GM18861 (cell line): Measurements from ENCODE around the gene CDC42SE2.
"Not testable (repeated sequence)": the region's sequence is repeated elsewhere in the genome, so short reads cannot be mapped to it uniquely, and the experiment has no call there.

Experiments used
- ATAC-seq: cut with Tn5 transposase; IDR thresholded peaks from one replicate; pipeline ENCODE4 v1.9.1; 2021; ENCODE audit not compliant: unreplicated experiment

CDC42SE2 gene

DNA sequence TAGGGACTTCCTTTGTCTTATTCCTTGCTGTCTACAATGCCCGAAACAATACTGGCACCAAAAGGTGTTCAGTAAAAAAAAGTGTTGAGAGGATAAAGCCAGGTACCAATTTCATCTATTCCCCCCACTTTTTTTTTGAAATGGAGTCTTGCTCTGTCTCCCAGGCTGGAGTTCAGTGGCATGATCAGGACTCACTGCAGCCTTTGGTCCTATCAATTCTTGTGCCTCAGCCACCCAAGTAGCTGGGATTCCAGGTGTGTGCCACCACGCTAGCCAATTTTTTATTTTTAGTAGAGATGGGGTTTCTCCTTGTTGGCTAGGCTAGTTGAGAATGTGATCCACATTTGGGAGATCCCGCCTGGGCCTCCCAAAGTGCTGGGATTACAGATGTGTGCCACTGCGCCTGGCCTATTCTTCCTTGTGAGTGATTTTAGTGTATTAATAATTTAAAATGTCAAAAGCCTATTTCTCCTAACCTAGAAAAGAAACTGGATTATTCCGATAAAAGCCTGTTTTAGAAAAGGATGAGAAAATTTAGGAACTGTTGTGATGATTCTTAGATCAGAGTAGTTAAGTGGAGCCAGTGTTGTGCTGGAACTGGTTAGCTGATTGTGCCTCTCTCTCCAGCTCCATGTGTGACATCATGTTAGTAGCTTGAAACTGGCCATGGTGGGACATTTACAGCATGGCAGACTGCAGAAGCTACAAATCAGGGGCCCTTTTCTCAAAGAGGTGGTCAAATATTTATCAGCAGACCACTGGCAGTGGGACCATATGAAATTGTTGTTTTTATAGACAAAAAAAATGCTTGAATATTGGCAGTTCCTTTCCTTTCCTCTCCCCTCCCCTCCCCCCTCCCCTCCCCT lies 14.3 kb downstream of the CDC42SE2 start:
- ATAC-seq, result no peak

DNA sequence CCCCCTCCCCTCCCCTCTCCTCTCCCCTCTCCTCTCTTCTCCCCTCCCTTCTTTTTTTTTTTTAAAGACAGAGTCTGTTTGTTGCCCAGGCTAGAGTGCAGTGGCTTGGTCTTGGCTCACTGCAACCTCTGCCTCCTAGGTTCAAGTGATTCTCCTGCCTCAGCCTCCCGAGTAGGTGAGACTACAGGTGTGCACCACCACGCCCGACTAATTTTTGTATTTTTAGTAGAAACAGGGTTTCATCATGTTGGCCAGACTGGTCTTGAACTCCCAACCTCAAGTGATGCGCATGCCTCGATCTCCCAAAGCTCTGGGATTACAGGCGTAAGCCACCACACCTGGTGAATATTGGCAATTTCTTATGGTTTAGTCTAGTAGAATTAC lies 14.9 kb downstream of the CDC42SE2 start:
- ATAC-seq, result not testable (repeated sequence)

DNA sequence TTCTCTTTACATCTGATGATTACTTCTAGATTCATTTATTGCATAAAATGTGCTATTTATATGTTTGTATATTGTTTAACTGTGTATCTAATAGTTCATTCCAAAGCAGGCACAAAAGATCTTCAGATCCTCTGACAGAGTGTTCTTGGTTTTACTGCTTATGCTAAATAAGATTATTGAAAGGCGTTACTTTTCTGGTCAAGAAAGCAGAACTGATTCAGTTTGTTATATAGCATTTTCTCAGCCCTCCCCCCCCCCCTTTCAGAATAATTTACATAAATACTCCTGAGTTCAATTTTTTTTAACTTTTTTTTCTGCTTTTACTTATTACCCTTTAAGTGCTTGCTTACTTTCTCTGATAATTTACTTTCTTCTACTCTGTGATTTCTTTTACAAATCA lies 15.4 kb downstream of the CDC42SE2 start:
- no peak for ATAC-seq

DNA sequence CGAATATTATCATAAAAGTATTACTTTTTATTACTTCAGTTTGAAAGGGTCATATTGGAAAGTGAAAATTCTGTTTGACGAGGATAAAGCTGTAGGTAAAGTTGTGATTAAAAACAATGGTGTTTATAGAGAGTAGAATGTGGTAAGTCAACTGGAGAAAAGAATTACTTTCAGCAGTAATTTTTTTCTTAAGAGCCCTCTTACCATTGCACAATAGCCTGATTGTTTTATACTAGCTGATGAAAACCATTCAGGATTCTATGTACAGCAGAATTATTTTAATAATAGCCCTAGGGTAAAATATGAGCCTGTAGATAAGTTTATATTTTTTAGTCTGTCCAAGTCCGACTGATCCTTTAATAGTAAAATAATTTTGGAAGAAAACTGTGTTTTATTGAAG lies 16.6 kb downstream of the CDC42SE2 start:
- ATAC-seq, result no peak

DNA sequence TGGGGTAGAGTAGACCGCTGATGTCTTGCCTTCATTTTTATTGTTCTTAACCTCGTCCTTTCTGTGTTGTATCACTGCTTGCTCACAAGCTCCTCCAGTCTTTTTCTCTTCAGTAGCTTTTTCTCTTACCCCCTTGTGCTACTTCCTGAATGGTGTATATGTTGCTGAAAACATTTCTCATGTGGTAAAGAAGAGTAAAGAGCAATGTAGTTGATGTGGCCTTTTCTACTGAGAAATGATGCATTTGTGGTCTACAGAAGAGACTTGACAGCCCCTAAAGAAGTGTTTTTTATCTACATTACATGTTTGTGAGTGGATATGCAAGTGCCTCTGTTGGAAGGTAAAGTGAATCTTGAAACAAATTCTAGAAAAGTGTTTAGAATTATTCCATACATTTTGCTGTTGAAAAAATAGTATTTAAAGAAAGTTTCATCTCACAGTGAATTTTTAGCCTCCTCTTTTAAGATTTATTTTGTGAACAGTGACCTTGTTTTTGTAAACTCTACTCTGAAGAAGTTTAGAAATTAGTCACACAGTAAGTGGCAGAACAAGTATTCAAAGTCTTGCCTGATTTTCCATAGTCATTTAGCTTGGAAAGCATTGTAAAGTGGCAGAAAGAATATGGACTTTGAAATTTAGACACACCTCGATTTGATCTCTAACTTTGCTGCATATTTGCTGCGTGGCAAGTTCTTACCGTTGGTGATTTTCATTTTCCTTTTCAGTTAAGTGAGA lies 17.4 kb downstream of the CDC42SE2 start:
- ATAC-seq, result peak; percentile 40

DNA sequence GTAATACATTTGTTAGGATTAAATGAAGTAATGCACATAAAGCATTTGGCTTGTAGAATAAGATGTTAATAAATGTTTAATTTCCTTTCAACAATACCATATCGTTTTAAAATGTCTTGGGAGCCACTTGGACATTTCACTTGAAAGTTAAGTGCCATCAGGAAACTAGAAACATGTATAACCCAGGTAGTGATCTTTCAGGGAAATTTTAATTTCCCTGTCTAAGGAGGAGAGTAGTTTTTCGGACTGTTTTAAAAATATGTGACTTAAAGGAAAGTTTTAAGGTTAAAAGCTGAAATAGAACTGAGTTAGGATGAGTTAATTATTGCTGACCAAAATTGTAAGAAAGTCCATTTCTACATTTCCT lies 18.0 kb downstream of the CDC42SE2 start:
- no peak for ATAC-seq

DNA sequence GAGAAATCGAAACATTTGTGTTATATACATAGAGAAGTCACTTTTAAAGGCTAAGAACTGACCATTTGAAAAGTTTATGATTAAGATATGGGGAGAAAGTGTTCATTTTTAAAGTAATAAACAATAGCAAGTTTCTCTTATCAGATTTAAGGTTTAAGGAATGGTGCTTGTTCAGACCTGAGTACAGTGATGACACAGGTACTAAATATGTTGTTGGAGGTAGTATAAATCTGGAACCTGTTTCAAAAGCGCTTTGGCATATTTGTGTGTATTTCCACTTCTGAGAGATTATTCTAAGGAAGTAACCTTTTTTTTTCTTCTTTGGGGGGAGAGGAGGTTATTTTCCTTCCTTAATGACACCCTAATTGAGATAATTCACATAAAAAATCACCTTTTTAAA lies 18.4 kb downstream of the CDC42SE2 start:
- no peak for ATAC-seq

DNA sequence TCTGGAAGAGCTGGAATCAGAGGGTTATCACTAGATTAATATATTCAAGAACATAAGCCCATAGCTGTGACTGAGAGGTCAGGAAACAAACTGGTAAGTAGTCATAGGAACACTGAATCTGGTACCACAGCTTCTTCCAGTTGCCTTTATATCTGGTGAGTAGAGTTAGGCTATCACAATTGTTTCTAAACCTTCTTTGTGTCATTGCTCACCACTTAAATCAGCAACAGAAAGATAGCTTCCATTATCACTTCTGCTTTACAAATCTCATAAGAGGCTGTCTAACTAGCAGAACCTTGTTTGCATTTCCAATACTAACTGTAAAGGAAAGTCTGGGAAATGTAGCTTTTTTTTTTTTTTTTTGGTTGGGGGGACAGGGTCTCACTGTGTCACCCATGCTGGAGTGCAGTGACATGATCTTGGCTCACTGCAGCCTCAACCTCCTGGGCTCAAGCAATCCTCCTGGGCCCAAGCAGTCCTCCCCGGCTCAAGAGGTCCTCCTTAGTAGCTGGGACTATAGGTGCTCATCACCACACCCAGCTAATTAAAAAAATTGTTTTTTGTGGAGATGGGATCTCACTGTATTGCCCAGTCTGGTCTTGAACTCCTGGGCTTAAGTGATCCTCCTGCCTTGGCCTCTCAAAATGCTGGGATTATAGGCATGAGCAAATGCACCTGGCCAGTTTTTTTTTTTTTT lies 22.0 kb downstream of the CDC42SE2 start:
- no peak for ATAC-seq

DNA sequence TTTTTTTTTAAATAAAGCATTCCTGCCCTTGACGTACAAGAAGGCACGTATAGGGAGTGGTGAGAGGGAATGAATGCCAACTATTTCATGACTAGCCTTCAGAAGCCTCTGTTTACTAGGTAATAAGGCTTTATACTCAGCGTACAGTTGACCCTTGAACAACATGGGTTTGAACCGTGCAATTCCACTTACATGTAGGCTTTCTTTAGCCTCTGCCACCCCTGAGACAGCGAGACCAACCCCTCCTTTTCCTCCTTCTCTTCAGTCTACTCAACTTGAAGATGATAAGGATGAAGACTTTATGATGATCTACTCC lies 22.5 kb downstream of the CDC42SE2 start:
- ATAC-seq, result no peak

DNA sequence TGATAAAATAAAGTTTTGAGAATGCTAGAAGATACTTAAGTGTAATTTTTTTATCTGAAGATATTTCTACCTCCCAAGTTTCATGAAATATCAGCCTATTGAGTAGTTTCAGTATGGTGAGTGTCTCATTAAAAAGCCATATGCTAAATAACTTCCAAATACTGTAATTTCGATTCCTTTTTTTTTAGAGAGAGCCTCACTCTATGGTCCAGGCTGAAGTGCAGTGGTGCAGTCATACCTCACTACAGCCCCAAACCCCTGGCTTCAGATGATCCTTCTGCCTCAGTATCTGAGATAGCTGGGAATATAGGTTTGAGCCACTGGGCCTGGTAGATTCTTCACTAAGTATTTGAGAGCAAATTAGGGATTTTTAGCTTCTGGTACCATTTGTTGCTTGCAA lies 24.5 kb downstream of the CDC42SE2 start:
- ATAC-seq, result no peak

DNA sequence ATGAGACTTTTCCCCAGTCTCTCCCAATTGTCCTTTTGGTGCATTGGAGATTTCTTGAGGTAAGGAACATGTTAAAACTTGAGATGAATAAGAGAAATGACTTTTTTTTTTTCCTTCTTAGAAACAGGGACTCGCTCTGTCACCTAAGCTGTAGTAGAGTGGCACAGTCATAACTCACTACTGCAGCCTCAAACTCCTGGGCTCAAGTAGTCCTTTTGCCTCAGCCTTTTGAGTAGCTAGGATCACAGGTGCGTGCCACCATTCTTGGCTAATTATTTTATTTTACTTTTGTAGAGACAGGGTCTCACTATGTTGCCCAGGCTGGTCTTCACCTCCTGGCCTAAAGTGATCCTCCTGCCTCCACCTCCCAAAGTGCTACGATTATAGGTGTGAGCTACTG lies 25.9 kb downstream of the CDC42SE2 start:
- peak; percentile 41 for ATAC-seq

DNA sequence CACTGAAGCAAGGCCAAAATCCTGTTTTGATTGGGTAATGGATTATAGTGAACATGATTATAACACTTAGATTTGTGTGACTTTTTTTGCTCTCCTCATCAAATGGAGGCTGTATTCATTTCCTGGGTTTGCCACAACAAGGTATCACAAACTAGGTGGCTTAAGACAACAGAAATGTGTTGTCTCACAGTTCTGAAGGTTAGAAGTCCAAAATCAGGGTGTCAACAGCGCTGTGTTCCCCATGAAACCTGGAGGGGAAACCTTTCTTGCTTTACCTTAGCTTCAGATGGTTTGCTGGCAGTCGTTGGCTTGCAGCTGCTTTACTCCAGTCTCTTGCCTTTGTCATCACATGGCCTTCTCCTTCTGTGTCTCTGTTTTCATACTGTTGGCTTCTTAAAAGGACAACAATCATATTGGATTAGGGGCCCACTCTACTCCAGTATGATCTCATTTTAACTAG lies 32.4 kb downstream of the CDC42SE2 start:
- ATAC-seq, result no peak

DNA sequence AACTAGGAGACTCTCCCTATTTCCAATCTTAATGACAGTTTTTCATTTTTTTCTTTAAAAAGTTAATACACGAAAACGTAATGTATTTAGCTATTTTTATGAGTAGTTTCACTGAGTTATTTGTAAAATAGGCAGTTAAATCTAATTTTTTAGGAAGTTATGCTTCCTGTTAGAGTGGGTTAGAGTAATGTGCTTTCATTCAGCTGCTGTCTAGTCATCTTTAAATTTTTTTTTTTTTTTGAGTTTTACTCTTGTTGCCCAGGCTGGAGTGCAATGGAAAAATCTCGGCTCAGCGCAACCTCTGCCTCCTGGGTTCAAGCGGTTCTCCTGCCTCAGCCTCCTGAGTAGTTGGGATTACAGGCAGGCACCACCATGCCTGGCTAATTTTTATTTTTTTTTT lies 34.0 kb downstream of the CDC42SE2 start:
- no peak for ATAC-seq

DNA sequence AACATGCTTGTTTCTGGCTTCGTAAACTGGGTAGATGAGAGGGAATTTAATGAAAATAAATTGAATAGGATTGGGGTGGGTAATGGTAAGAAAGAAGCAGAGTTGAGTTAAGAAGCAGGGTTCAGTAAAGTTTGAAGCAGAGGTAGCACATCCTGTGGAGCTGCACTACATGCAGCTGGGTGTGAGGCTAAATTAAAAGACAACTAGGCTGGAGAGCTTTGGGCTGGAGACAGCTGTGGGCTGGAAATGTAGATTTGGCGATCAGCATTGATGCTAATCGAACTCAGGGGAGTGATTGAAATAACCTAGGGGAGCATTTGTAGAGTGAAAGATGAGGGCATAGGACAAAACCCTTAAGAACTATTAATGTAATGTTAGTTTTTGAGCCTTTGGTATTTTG lies 35.6 kb downstream of the CDC42SE2 start:
- ATAC-seq, result no peak

DNA sequence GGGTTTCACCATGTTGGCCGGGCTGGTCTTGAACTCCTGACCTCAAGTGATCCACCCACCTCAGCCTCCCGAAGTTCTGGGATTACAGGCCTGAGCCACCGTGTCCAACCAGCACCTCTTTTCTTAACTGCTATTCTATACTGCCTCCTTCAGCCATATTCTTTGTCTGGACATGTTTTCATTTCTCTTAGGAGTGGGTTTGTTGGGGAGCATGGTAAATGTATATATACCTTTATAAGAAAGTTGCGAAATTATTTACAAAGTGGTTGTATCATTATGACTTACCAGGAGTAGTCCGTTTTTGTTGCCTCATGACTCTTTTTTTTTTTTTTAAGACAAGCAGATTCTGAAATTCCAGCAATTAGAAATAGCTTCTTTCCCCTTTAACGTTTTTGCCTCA lies 38.7 kb downstream of the CDC42SE2 start:
- ATAC-seq, result no peak

DNA sequence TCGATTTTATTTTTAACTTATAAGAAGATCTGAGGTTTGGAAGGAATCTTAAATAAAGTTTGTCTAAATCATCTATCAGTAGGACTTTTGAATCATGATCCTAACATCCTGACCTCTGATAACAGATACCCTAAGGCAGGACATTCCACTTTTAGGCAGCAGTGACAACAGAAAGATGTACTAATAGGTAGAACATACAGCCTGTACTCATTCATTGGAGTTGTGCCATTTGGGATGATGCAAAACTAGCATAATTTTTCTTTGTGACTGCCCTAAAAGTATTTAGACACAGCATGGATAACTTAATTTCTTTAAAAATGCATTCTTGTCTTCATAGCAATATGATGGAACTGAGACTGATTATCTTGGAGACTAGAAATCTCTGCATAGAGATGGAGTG lies 39.7 kb downstream of the CDC42SE2 start:
- no peak for ATAC-seq

DNA sequence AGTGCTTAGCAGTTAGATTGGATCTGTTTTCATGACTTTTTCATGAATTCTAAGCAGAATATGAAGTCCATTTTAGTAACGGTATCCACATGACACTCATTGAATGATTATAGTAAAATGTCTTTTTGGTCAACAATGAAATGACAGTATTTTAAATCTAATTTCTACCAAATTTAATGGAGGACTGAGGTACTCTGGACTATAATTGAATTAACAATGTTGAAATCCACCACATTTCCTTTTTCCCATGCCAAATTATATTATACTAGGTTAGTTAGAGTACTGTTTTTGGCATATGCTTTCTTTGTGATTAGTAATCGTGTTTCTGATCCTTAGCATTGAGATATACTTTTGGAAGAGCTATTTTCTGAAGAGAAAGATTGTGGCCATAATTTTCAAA lies 40.6 kb downstream of the CDC42SE2 start:
- ATAC-seq, result no peak

DNA sequence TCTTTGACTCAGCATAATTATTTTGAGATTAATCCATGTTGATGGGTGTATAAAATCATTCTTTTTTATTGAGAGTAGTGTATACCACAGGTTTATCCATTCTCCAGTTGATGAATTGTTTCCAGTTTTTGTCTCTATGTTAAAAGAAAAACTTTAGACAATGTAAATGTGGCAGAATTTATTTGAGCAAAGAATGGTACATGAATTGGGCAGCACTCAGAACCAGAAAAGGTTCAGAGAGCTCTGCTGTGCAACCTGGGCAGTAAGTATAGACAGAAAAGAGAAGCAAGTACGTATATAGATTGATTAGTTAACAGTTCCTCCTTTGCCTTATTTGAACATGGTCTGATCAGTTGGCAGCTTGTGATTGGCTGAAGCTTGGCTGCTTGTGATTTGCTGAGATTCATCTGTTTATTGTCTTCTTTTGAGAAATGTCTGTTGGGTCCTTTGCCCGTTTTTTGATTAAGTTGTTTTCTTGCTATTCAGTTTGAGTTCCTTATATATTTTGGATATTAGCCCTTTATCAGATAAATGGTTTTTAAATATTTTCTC lies 41.4 kb downstream of the CDC42SE2 start:
- ATAC-seq, result no peak

DNA sequence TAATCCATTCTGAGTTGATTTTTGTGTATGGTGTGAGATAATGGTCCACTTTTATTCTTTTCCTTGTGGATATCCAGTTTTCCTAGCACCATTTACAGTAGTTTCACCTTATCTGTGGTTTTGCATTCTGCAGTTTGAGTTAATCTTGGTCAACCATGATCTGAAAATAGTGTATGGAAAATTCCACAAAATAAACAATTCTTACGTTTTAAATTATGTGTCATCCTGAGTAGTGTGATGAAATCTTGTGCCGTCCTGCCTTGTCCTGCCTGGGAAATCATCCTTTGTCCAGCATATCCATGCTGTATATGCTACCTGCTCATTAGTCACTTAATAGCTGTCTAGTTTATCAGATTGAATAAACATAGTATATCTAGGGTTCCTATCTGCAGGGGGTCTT lies 42.1 kb downstream of the CDC42SE2 start:
- no peak for ATAC-seq

DNA sequence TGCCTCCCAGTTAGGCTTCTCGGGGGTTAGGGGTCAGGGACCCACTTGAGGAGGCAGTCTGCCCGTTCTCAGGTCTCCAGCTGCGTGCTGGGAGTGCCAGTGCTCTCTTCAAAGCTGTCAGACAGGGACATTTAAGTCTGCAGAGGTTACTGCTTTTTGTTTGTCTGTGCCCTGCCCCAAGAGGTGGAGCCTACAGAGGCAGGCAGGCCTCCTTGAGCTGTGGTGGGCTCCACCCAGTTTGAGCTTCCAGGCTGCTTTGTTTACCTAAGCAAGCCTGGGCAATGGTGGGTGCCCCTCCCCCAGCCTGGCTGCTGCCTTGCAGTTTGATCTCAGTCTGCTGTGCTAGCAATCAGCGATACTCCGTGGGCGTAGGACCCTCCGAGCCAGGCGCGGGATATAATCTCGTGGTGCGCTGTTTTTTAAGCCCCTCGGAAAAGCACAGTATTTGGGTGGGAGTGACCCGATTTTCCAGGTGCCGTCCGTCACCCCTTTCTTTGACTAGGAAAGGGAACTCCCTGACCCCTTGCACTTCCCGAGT lies 48.5 kb downstream of the CDC42SE2 start:
- ATAC-seq, result not testable (repeated sequence)

DNA sequence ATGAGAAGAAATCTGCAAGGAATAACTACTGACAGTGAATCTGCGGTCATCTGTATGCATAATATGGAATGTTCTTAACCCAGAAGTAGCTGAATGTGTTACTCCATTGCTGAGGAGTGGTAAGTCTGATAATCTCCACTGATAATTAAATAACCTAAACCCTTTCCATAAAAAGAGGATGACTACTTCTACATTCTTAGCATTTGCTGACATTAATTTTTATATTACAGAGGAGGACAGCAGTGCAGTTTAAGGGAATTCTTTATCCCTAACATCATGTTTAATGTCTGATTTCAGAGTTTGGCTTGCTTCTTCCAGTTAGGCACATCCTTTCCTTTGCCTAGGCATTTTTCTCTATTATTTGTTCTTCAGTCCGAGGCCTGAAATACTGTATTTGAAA lies 52.2 kb downstream of the CDC42SE2 start:
- ATAC-seq, result no peak
